Stimulated activated CD4-positive, alpha-beta T cell treated with anti-CD3 and anti-CD28 coated beads, Interleukin-4, amount 100 ng/mL, for 48 hours (primary cell): Measurements from ENCODE around the gene TLX1.

Experiments used
- DNase-seq, 2 donors: peaks; one replicate each; pipeline ENCODE4 v3.0.0-alpha.2; 2020; ENCODE audit warnings: low read depth in 2 of 2

Gene TLX1

GRCh38 chr10:101112799-101113594, 18.1 kb upstream of the TLX1 start:
- no peak for DNase-seq

GRCh38 chr10:101113890-101114403, 17.2 kb upstream of the TLX1 start:
- no peak for DNase-seq

GRCh38 chr10:101114646-101115045, 16.5 kb upstream of the TLX1 start:
- no peak for DNase-seq

- DNase-seq, result no peak
Measured at GRCh38 chr10:101116754-101117153, 14.3 kb upstream of the TLX1 start.

GRCh38 chr10:101118031-101118430, 13.1 kb upstream of the TLX1 start:
- no peak for DNase-seq

GRCh38 chr10:101120520-101120883, 10.6 kb upstream of the TLX1 start:
- DNase-seq, result no peak

GRCh38 chr10:101120884-101121653, 10.0 kb upstream of the TLX1 start:
- no peak for DNase-seq

GRCh38 chr10:101121654-101122031, 9.5 kb upstream of the TLX1 start:
- no peak for DNase-seq

- DNase-seq, result no peak
Measured at GRCh38 chr10:101122270-101123084, 8.6 kb upstream of the TLX1 start.

- no peak for DNase-seq
Measured at GRCh38 chr10:101123085-101123814, 7.8 kb upstream of the TLX1 start.

GRCh38 chr10:101123815-101124617, 7.1 kb upstream of the TLX1 start:
- no peak for DNase-seq

GRCh38 chr10:101124933-101125332, 6.2 kb upstream of the TLX1 start:
- DNase-seq, result no peak

GRCh38 chr10:101126684-101127628, 4.1 kb upstream of the TLX1 start:
- no peak for DNase-seq

- DNase-seq, result no peak
Measured at GRCh38 chr10:101130141-101130540, 959 bp upstream of the TLX1 start.

GRCh38 chr10:101131962-101132635, 999 bp downstream of the TLX1 start:
- DNase-seq, result no peak

GRCh38 chr10:101132636-101133473, 1.8 kb downstream of the TLX1 start:
- no peak for DNase-seq

- DNase-seq, result no peak
Measured at GRCh38 chr10:101133489-101134298, 2.6 kb downstream of the TLX1 start.
